GM12873 (cell line): ENCODE results near the gene FOXO4.

Source experiments
- CTCF ChIP-seq: IDR thresholded peaks from 2 replicates; pipeline ENCODE4 v1.5.1; 2012; ENCODE audit warnings: low read depth, mild to moderate bottlenecking, moderate library complexity, low read length, control low read depth; ENCODE audit not compliant: insufficient read depth; ENCODE audit errors: missing control alignments

The FOXO4 gene

GRCh38 chrX:71091263-71091662, 4.4 kb upstream of the FOXO4 start:
- TF ChIP-seq CTCF, result no peak

GRCh38 chrX:71095033-71095432, 618 bp upstream of the FOXO4 start:
- TF ChIP-seq CTCF, result no peak

- TF ChIP-seq CTCF, result no peak
These were observed 519 bp downstream of the FOXO4 start for GRCh38 chrX:71095981-71096759.

GRCh38 chrX:71096760-71097032, 1.0 kb downstream of the FOXO4 start:
- TF ChIP-seq CTCF, result no peak

- TF ChIP-seq CTCF, result peak; percentile 64
These were observed 2.7 kb downstream of the FOXO4 start for GRCh38 chrX:71098302-71098701.

- no peak for TF ChIP-seq CTCF
These were observed 3.4 kb downstream of the FOXO4 start for GRCh38 chrX:71098951-71099506.

- TF ChIP-seq CTCF, result no peak
These were observed 4.1 kb downstream of the FOXO4 start for GRCh38 chrX:71099736-71100135.
